Endothelial cell (in vitro differentiated cells): ENCODE data around the gene ACSF3. TPM values are rescaled to one million over a fixed set of nuclear protein-coding genes. Genes with fewer than 3 reads are reported as not detected.

ENCODE experiments used
- DNase-seq: peaks from one replicate; pipeline ENCODE4 v3.0.0; 2021; ENCODE audit warnings: low spot score
- H3K27ac Mint-ChIP-seq: one replicate; pipeline ENCODE4 v1.8.0; 2021; ENCODE audit warnings: mixed read lengths, inconsistent platforms; ENCODE audit not compliant: unreplicated experiment
- H3K27me3 Mint-ChIP-seq: one replicate; pipeline ENCODE4 v1.8.0; 2021; ENCODE audit warnings: mild to moderate bottlenecking, moderate library complexity, mixed read lengths, inconsistent platforms; ENCODE audit not compliant: unreplicated experiment
- H3K36me3 Mint-ChIP-seq: one replicate; pipeline ENCODE4 v1.8.0; 2021; ENCODE audit warnings: mild to moderate bottlenecking, low read depth, mixed read lengths, inconsistent platforms; ENCODE audit not compliant: unreplicated experiment
- H3K4me1 Mint-ChIP-seq: one replicate; pipeline ENCODE4 v1.8.0; 2021; ENCODE audit warnings: mild to moderate bottlenecking, mixed read lengths, inconsistent platforms; ENCODE audit not compliant: unreplicated experiment
- H3K4me3 Mint-ChIP-seq: one replicate; pipeline ENCODE4 v1.8.0; 2021; ENCODE audit warnings: mild to moderate bottlenecking, mixed read lengths, inconsistent platforms; ENCODE audit not compliant: unreplicated experiment
- H3K9me3 Mint-ChIP-seq: one replicate; pipeline ENCODE4 v1.8.0; 2021; ENCODE audit warnings: mixed read lengths, inconsistent platforms; ENCODE audit not compliant: unreplicated experiment
- CTCF ChIP-seq: fragments of 200-600 bp; sonication (generic); IDR thresholded peaks from one replicate; pipeline ENCODE4 v1.5.0; 2021; ENCODE audit warnings: antibody characterized with exemption; ENCODE audit not compliant: unreplicated experiment
- total RNA-seq: library from RNA; stranded (reverse); fragmentation: NEBNext Ultra II Directional; extraction: Animal tissue kit (Norgen Biotek cat#: 25700); gene quantifications from one replicate; pipeline ENCODE4 v1.2.1, GENCODE V29; 2021; ENCODE audit not compliant: unreplicated experiment

ACSF3 gene
- total RNA-seq, 1 donor from 2014 or later, result 28.2 TPM

GRCh38 chr16:89173174-89173921 lies 79.7 kb downstream of the ACSF3 start:
- H3K27ac Mint-ChIP-seq, result no peak overlapping the region
- H3K4me3 Mint-ChIP-seq, result no peak overlapping the region
- H3K4me1 Mint-ChIP-seq, result peaks cover 3% of the 10 kb centered on the region
- peaks cover 10% of the 10 kb centered on the region for H3K27me3 Mint-ChIP-seq
- H3K9me3 Mint-ChIP-seq, result no peaks in the 10 kb centered on the region
- TF ChIP-seq CTCF, result no peak
- H3K36me3 Mint-ChIP-seq, result no peaks in the 10 kb centered on the region
- DNase-seq, result no peak

- H3K4me1 Mint-ChIP-seq, result peaks cover 3% of the 10 kb centered on the region
- H3K27ac Mint-ChIP-seq, result no peak overlapping the region
- no peaks in the 10 kb centered on the region for H3K36me3 Mint-ChIP-seq
- DNase-seq, result no peak
- no peak overlapping the region for H3K4me3 Mint-ChIP-seq
- H3K9me3 Mint-ChIP-seq, result no peaks in the 10 kb centered on the region
- TF ChIP-seq CTCF, result no peak
- H3K27me3 Mint-ChIP-seq, result peaks cover 10% of the 10 kb centered on the region
Measured at GRCh38 chr16:89174055-89174827, 80.6 kb downstream of the ACSF3 start.

GRCh38 chr16:89174877-89175276 lies 81.2 kb downstream of the ACSF3 start:
- no peak for TF ChIP-seq CTCF
- peaks cover 3% of the 10 kb centered on the region for H3K4me1 Mint-ChIP-seq
- no peak overlapping the region for H3K27ac Mint-ChIP-seq

GRCh38 chr16:89175280-89176146 lies 81.9 kb downstream of the ACSF3 start:
- peaks cover 10% of the 10 kb centered on the region for H3K27me3 Mint-ChIP-seq
- H3K9me3 Mint-ChIP-seq, result no peaks in the 10 kb centered on the region
- peaks cover 3% of the 10 kb centered on the region for H3K4me1 Mint-ChIP-seq
- DNase-seq, result no peak
- H3K27ac Mint-ChIP-seq, result no peak overlapping the region
- no peak overlapping the region for H3K4me3 Mint-ChIP-seq
- no peak for TF ChIP-seq CTCF
- no peaks in the 10 kb centered on the region for H3K36me3 Mint-ChIP-seq

More at GRCh38 chr16:89174877-89175276, 81.2 kb downstream of the ACSF3 start:
- no peak for DNase-seq
- H3K4me3 Mint-ChIP-seq, result no peak overlapping the region
- H3K36me3 Mint-ChIP-seq, result no peaks in the 10 kb centered on the region
- peaks cover 10% of the 10 kb centered on the region for H3K27me3 Mint-ChIP-seq
- no peaks in the 10 kb centered on the region for H3K9me3 Mint-ChIP-seq
